ENCODE results near the gene YPEL3.

Gene YPEL3

DNA sequence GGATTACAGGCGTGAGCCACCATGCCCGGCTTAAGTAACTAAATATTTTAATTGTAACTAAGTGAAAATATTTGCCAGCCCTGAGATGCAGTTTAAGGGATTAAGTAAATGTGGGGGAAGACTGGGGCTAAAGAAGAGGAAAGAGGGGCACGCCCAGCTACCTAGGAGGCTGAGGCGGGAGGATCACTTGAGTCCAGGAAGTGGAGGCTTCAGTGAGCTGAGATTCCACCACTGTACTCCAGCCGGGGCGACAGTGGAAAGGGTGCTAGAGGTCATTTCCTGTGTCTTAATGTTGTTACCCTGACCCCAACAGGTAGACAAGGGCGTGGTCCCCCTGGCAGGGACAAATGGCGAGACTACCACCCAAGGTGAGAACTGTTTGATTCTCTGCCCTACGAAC, 27.7 kb downstream of the YPEL3 start:
- no peak for DNase-seq

DNA sequence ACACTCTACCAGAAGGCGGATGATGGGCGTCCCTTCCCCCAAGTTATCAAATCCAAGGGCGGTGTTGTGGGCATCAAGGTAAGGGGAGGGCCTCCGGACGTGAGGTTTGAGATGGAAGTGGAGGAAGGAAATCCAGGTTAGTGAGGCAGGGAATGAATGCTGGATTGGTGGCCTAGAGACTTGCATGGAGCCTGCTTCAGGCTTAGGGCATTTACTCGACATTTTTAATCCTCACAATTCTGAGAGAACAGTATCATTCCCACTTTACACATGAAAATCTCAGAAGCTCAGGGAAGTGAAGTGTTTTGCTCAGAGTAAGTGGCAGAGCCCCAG, 28.5 kb downstream of the YPEL3 start:
- DNase-seq: no peak

DNA sequence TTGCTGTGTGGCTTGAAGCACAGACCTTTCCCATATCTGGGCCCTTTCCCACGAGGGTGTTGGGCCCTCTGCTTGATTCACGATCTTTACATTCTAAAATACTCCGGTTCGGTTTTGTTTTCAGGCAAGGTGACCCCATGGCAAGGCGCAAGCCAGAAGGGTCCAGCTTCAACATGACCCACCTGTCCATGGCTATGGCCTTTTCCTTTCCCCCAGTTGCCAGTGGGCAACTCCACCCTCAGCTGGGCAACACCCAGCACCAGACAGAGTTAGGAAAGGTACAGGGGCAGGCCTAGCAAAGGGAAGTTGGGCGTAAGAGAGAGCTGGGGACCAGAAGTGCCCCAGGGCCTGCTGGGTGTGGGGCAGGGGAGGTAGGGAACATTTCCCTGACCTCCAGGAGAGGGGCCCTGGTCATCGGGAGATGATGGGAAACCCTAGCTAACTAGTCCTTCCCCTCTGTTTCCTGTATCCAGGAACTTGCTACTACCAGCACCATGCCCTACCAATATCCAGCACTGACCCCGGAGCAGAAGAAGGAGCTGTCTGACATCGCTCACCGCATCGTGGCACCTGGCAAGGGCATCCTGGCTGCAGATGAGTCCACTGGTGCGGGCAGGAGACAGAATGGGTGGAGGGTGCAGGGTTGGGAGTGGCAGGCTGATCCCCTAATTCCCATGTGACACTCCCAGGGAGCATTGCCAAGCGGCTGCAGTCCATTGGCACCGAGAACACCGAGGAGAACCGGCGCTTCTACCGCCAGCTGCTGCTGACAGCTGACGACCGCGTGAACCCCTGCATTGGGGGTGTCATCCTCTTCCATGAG, 29.0 kb downstream of the YPEL3 start:
- DNase-seq: no peak

DNA sequence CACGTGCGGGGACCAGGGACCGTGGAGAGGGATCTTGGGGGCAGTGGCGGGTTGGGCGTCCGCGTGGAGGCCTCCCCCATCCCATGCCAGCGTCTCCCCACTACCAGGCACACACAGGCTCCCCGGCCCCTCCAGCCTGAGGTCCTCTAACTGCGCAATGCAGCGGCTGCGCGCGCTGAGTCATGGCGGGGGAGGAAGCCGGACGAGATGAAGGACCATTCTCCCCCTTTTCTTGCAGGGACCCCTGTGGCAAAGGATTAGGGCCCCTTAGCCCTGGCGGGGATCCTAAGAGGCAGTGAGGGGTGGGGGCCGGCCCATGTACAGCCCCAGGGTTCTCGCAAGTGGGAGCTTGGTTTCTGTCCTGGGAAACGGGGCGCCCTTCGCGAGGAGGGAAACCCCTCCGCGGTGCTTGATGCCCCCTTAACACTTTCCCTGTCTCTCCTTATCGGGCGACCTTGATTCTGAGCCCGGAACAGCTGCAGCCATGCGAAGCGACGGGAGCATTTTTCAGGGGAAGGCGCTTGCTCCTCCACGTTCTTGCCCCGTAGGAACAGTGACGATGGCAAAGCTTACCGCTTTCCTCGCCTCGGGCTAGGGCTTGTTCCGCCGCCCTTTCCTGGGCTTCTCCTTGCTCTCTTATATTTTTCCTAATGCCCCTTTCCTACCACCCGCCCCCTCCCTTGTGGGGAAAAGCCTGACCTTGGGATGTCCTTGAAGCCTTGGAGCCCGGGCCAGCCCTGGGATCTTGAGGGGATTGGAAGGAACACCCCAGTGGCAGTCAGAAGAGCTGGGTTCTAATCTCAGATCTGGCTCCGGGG, 29.9 kb downstream of the YPEL3 start:
- no peak for DNase-seq

DNA sequence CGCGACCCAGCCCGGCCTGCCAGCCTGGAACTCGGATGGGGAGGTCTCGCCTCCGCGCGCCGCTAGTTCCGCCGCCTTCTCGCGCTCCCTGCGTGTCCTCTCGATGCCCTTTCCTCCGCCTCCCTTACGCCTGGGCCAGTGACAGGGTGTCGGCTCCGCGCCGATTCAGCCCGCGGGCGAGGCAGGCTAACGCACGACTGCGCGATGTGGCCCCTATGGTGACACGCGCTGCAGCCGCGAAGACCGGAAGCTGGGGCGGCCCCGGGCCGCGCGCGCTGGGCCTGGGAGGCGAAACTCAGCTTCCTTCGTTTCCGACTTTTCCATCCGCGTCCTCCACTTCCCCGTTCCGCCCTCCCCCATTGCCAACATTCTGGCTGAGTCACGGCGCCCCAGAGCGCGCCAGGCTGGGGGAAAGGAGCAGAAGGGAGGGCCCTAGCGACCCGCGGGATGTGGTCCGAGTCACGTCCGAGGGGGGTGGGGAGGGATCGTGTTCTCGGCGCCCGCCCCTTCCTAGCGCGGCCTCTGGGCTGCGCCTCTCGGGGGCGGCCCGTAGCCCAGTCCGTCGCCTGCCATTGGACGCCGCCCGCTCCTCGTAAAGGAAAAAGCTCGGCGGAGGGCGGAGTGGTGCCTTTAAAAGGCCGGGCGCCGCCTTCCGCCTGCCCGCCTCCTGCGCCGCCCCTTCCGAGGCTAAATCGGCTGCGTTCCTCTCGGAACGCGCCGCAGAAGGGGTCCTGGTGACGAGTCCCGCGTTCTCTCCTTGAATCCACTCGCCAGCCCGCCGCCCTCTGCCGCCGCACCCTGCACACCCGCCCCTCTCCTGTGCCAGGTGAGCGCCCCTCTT, 30.7 kb downstream of the YPEL3 start, which contains the start of gene ALDOA:
TSS of gene ALDOA (plus strand) at position 659 of the 841 bp plus-strand sequence. CDS start 1,138 bp downstream, outside the sequence.
- DNase-seq: peak; percentile 96

DNA sequence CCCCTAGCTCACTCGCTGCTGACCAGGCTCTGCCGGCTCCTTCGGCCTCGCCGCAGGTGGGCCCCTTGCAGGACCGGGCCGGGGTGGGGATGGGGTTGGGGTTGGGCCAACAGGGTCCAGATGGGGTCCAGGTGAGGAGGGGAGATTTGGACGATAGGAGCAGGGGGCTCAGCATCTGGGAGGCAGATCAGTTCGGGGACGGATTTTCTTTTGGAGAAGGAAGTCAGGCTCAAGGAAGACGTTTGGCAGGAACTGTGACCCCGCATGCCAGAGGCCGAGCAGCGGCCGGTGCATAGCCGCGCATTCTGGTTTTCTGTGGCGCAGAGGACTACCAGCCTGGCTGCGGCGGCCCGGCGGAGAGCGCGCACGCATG, 31.3 kb downstream of the YPEL3 start:
- no peak for DNase-seq

DNA sequence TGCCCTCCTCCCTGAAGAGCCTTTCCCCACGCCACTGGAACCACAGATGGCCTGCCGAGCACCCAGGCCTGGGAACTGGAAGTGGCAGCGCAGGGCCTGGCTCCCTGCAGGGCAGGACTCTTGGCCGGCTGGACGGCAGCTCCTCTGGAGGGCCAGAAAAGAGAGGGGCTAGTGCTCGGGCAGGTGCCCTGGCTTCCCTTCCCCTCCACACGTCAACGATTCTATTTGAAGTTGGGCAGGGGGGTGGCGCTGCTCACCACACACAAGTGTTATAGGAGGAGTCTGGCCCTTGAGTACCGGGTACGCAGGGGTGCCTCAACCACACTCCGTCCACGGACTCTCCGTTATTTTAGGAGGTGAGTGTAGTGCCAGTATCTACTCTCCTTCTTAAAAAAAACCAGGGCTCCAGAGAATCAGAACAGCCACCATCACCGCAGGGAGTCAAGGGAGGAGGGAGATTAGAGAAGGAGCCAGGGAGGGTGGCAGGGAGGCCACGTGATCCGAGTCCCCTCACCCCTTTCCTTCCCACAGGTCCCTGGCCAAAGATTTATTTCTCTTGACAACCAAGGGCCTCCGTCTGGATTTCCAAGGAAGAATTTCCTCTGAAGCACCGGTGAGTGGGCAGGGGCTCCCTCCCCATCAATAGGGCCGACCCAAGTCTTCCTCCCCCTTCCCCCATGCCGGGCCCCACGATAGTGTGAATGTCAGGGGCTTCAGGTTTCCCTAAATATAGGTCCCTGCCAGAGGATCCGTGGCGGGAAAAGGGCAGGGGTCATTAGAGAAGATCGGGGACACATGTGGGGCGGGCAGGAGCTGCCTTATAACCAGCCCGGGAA, 31.9 kb downstream of the YPEL3 start:
- DNase-seq: no peak

DNA sequence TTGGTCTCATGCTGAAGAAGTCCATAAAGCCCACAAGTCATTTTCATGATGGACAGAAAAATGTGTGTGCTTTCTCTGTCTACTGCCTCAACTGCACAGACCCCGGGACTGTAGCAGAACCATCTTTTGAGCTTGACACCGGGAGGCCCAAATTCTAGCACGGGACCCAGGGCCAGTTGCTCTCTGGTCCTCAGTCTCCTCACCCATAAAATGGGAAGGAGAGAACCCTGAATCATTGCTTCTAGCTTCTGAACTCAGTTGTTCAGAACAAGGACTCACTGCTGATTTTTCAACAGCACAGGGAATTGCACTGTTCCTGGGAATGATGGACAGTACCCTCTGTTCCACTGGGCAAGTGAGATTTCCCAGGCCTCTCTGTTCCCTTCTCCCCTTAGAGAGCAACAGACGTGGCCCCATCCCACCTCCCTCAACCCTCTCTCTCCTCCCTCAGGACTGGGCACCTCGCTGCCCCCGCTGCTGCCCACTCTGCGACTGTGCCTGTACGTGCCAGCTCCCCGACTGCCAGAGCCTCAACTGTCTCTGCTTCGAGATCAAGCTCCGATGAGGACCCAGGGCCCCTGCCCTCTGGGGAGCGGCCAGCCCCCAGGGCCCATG, 32.6 kb downstream of the YPEL3 start:
- DNase-seq: no peak

DNA sequence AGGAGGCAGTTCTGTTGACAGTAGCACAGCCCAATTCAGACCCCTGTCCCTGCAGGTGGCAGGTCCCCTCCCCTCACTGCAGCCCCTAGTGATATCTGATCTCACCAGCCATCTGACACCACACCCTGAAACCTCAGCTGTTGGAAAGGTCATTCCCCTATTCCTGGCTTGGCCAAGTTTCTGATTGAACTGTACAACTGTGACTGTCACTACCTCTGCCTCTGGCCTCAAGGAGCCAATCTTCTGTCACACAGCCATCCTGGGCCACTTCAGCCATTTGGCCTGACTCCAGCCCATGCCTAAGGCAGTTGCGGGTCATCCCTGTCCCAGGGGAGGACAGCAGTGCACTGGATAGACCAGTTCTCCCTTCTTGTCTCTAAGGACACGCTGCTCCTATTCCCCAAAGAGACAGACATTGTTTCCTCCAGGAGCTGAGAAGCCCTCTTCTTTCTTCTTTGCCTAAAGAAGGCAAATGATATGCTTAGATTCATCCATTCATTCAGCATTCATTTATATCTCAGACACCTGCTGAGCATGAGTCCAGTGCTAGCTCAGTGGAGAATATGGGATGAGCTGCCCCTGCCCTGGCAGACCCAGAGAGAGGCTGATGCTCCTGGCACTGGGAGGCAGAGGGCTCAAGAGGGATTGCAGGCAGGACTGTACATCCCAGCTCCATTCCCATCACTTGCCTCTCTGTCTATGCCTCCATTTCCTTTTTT, 35.0 kb downstream of the YPEL3 start:
- no peak for DNase-seq

DNA sequence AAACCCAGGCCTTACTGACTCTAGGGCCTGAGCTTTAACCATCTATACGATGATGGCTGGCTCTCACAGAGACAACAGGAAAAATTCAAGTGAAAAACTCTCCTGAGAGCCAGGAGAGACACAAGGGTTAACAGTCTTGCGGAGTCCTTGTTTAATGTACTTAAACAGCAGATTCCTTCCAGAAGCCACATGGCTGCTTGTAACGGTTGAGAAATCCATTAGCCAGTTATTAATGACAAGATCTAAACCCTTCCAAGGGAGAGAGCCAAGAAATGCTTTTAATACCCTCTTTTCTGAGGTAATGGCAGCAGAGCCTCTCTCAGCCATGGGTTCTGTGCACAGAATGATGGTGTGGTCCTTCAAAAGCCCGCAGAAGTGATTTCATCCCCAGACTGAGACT, 35.7 kb downstream of the YPEL3 start:
- DNase-seq: no peak

DNA sequence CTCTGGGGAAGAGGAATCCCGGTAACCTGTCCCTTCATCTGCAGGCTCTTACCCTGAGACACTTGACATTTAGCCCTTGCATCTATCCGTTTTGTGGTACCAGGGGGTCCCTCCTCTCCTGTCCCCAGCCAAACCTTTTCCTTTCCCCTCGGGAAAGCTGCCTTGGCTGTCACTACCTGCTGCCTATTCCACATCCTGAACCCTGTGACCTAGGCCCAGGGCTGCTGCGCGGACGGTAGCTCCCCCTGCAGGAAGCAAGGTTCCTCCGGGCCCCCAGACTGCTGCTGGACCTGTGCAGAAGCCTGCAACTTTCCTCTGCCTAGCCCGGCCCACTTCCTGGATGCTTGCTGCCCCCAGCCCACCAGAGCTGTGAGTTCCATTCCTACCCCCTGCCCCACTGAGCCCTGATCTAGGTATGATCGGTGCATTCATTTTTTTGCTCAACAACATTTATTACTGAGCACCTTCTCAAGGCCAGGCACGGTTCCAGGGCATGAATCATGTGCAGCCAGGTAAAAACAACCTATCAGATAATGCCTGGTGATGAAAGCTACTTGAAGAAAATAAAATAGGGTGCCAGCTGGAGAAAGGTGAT, 41.0 kb downstream of the YPEL3 start:
- DNase-seq: no peak

DNA sequence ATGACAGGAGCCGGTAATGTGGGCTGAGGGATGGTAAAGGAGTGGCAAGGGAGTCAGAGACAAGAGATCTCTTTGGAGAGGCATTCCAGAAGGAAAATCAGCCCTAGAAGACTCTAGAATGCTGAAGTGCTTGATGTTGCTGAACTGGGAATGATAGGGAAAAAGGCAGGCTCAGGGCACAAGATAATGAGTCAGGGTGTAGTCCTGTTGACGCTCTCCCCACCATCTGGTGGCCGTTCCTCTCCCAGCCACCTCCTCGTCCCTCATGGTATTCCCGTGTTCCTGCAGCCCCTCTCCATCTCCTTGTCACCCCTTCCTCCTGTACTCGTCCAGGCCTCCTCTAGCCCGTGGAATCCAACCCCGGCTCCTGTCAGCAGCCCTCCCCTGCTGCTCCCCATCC, 41.6 kb downstream of the YPEL3 start:
- DNase-seq: no peak

DNA sequence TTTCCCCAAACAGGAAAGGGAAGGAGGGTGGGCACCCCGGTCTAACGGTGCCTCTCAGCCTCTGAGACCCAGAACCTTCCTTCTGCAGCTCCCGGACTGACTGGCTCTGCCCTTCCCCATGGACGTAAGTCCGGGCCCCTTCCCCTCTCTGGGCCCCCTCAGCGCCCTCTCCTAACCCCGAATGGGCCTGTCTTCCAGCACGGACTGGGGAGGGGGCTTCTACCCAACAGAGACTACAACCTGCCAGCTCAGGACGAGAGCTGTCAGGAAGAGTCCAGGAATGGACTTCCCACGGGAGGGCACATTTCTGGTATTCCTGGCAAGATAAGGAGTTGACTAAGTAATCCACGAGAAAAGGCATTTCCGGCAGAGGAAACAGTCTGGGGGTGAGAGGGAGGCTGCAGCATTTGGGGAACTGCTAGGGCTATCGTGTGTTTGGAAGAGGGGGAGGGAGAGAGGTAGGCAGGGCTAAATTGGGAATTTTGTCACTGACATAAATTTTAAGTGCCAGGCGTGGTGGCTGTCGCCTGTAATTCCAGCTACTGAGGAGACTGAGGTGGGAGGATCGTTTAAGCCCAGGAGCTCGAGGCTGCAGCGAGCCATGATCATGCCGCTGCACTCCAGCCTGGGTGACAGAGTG, 42.5 kb downstream of the YPEL3 start:
- no peak for DNase-seq

DNA sequence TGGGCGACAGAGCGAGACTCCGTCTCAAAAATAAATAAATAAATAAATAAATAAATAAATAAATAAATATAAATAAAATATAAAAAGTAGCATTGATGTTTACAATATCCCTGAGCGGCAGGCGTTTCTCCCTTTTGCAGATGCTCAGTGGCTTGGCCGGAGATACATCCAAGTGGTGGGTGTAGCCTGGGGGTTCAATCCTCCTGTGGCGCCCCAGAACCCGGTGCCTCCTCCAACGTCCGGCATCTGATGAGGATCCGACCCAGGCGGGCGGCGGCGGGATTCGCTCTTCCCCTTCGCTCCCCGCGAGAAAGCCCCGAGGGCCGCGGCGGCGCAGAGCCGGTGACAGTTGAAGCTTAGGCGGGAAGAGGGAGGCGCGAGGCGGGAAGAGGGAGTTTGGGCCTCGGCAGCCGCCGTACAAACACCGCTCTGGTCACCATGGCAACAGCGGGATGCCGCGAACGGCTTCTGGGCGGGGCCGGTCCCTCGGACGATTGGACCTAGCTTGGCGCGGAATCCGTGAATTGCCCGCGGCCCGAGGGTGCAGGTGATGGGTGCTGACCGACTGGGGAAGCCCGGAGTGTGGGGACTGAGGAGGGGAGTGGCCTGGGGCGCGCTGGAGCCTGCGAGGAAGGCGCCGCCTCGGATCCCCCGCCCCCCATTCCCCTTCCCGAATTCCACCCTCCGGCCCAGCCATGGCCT, 43.2 kb downstream of the YPEL3 start:
- DNase-seq: peak; percentile 76

DNA sequence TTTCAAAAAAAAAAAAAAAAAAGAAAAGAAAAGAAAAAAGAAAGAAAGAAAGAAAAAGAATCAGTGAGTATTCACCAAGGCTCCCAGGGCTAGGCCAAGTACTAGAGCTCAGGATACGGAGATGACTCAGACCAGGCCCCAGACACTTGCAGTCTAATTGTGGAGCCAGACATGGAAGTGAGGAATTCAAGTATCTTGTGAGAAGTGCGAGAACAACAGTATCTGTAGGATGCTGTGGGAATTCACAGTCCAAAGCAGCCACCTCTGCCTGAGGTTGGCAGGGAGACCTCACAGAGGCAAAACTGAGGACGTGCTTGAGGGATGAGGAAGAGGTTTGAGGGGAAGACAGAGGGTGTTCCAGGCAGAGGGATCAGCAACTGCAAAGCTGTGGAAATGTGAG, 44.5 kb downstream of the YPEL3 start:
- DNase-seq: no peak

DNA sequence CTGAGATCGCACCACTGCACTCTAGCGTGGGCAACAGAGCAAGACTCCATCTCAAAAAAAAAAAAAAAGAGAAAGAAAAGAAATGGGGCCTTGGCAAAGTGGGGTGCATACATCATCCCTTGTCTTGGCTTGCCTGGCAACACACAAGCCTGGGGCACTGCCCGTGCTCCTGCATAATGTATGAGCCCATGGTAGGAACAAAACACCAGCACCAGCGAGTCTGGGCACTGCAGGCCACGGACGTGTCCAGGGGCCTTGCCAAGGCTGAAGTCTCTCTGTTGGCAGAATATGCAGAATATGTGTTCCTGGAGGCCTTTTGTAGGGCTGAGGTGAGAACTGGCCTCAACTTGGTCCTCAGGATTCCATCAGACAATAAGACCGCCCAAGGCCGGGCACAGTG, 46.1 kb downstream of the YPEL3 start:
- no peak for DNase-seq

DNA sequence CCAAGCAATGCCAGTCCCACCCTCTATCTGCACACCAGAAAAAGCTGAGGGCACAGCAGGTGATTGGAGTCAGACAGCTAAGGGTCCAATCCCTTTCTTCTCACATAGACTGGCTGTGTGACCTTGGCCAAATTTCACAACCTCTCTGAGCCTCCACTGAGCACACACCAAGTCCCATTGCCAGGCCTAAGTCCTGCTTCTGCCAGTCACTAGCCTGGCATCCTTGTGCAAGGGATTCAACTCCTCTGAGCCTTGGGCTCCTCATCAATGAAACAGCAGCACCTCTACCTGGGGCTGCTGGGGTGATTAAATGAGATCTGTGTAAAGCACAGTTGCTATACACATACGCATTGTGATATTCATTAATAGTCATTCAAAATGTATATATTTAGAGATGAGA, 49.4 kb downstream of the YPEL3 start:
- DNase-seq: no peak

DNA sequence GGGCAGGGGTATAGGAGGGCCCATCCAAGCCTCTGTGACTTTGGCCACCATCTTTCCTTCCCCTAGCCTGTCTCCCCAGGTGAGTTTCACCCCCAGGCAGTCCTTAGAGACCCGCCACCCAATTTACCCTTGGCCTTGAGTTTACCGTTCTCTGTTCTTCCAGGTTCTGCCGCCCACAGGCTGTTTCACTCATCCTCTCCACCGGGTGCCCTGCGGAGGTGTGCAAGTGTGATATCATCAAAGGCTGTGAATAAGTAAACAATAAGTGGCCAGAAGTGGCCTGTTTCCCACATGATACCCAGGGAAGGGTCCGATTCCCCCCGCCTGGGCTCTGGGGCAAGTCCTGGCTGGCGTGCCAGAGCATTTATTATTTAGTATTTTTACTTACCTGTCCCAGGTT, 49.8 kb downstream of the YPEL3 start:
- no peak for DNase-seq
